ENCODE results near the gene DMRT2. TPM values are rescaled to one million over a fixed set of nuclear protein-coding genes. Genes with fewer than 3 reads are reported as not detected.

DMRT2 gene
- total and polyA plus RNA-seq, 2 donors (not counting 3 experiments of a cell fraction or from before 2014, with no cell fraction given): not detected

GRCh38 chr9:1031951-1032601 is 18.1 kb upstream of the DMRT2 start:
- H3K4me2 ChIP-seq (ENCODE audit: insufficient read depth, low read length): no peak overlapping the region
- no peak overlapping the region for H3K4me3 ChIP-seq (replicated peaks in 1 of 3; ENCODE audit: insufficient read depth in 1 of 3, low read depth in 1 of 3, low read length in 3 of 3)
- no TSS peak for BruUV-seq (replicated peaks)
- FAIRE-seq (no peak), DNase-seq (ENCODE audit: low read depth, low spot score) (no peak)
- intact Hi-C loops (cut with micrococcal nuclease) (no loop called here), dilution Hi-C loops (cut with MboI; ENCODE audit: extremely low pct_ligation_motif_present, low sequenced_read_pairs) (no loop called here)
- H3K4me1 ChIP-seq (ENCODE audit: control insufficient read depth, extremely low read depth, insufficient read depth, low read length): no peaks in the 10 kb centered on the region
- no peaks in the 10 kb centered on the region for H4K20me1 ChIP-seq (replicated peaks; ENCODE audit: control insufficient read depth, extremely low read depth, insufficient read depth, low read length)
- H3K79me2 ChIP-seq (ENCODE audit: control insufficient read depth, insufficient read depth, low read length): no peaks in the 10 kb centered on the region
- CTCF ChIA-PET: no interaction called here
- no peaks in the 10 kb centered on the region for H3K27me3 ChIP-seq (ENCODE audit: control insufficient read depth in 2 of 2, insufficient read depth in 2 of 2, low read length in 2 of 2)
- no peak overlapping the region for H3K9ac ChIP-seq (replicated peaks; ENCODE audit: extremely low read depth, insufficient read depth, low read length)
- H3K36me3 ChIP-seq (ENCODE audit: control insufficient read depth in 2 of 2, extremely low read depth in 1 of 2, insufficient read depth in 2 of 2, low read length in 2 of 2): no peaks in the 10 kb centered on the region
- TF ChIP-seq MYC (IDR thresholded peaks at IDR 0.05; ENCODE audit: low read depth, low read length) (no peak), EZH2 (IDR thresholded peaks at IDR 0.05; ENCODE audit: borderline replicate concordance, low read depth, low read length, severe bottlenecking) (no peak), CTCF (IDR thresholded peaks at IDR 0.05; ENCODE audit: extremely low read depth in 1 of 2, insufficient read depth in 1 of 2, low read depth in 1 of 2, low read length in 2 of 2) (no peak), FOS (IDR thresholded peaks at IDR 0.05; ENCODE audit: borderline replicate concordance, insufficient read depth, low read length) (no peak), MAX (IDR thresholded peaks at IDR 0.05; ENCODE audit: insufficient read depth, insufficient read length) (no peak), GATA2 (IDR thresholded peaks at IDR 0.05; ENCODE audit: insufficient read depth, insufficient read length, low read depth, low read length) (no peak), POLR2A (IDR thresholded peaks at IDR 0.05; ENCODE audit: low read depth, low read length) (no peak), JUN (IDR thresholded peaks at IDR 0.05; ENCODE audit: borderline replicate concordance, insufficient read depth, insufficient read length, low read depth) (no peak), POLR2AphosphoS5 (IDR thresholded peaks at IDR 0.05; ENCODE audit: insufficient read depth, low read depth, low read length) (no peak)
- POLR2A ChIA-PET: no interaction called here
- no peaks in the 10 kb centered on the region for H3K9me3 ChIP-seq (replicated peaks; ENCODE audit: control insufficient read depth, insufficient read depth, low read length)
- no peak overlapping the region for H2AFZ ChIP-seq (ENCODE audit: low read depth, low read length)
- no peak overlapping the region for H3K27ac ChIP-seq (ENCODE audit: insufficient read depth, low read depth, low read length)
- no peaks in the 10 kb centered on the region for H3K9me1 ChIP-seq (replicated peaks; ENCODE audit: control insufficient read depth, extremely low read depth, insufficient read depth, low read length)
